PC-3 (cell line): ENCODE data around the gene VEGFA.

ENCODE experiments used
- CTCF ChIP-seq: fragments of 300-600 bp; sonication (generic); conservative IDR thresholded peaks from 2 replicates; pipeline ENCODE4 v1.5.1; 2017; ENCODE audit warnings: antibody characterized with exemption, low read depth, mild to moderate bottlenecking, low read length
- EZH2phosphoT487 ChIP-seq: fragments of 300-600 bp; sonication (generic); IDR thresholded peaks from 2 replicates; pipeline ENCODE4 v1.6.1; 2018; ENCODE audit warnings: mild to moderate bottlenecking, antibody characterized with exemption, low read length, borderline replicate concordance

DNA sequence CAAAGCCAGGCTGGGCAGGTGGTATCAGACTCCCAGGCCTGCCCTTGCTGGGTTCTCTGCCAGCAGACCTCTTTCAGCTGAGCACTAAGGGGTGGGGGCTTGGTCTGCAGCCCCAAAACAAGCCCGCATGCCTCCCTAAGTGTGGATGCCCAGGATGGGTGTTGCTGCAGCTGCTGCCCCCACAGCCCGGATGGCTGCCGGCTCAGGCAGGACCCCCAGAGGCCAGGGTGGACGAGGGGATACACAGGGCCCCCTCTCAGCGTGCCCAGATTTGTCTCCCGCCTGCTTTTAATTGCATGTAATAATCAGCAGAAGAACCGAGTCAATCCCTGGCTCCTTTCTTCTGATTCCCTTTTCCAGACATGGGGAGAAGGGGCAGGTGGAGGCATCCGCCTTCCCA is 60.8 kb downstream of the VEGFA start:
- TF ChIP-seq EZH2phosphoT487 (no peak), CTCF (no peak)
